GM21529 (cell line): ENCODE results near the gene WDR7.
A peak's percentile ranks its signal among the peaks of the same experiment; 100 is the strongest.

Experiments used
- ATAC-seq: cut with Tn5 transposase; IDR thresholded peaks from one replicate; pipeline ENCODE4 v1.9.1; 2021; ENCODE audit not compliant: unreplicated experiment

Gene WDR7

DNA sequence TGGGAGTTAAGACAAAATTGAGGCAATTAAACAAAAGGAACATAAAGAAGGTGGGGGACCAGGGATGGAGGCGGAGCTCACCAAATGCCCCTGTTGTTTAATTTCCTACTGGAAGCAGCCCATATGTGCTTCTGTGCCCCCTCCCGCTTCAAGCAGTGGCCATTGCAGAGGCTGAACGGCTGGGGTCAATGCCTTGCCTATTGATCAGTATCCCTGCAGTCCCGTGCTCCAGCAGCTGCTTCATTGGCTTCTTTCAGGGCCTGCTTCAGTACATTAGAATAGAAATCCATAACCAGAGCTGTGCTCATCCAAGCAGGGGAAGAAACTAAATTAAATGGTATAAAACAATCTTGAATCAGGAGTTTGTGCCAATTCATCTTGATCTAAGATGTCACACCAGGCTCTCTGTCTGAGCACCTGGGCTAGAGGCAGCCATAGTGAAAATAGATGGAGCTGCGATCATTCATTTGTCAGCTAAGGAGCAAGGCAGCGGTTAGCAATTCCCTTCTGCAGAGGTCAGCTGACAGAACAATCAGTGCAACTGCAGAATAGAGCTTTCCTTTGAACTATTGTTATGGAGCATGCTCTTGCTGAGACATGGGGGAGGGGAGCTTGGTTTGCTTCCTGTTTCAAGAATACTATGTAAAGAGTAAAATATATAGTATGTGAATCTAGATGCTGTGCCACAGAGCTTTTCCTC lies 222.4 kb downstream of the WDR7 start:
- ATAC-seq: no peak

DNA sequence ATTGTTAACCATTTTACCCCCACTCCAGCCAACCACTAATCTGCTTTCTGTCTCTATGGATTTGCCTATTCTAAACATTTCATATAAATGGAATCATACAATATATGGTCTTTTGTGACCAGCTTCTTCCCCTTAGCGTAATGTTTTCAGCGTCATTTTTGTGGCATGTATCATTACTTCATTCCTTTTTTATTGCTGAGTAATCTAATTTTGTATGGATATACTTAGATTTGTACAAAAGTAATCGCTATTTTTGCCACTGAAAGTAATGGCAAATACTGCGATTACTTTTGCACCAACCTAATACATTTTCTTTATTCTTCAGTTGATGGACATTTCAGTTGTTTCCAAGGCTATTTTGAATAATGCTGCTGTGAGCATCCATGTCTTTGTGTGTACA lies 227.6 kb downstream of the WDR7 start:
- ATAC-seq: no peak

DNA sequence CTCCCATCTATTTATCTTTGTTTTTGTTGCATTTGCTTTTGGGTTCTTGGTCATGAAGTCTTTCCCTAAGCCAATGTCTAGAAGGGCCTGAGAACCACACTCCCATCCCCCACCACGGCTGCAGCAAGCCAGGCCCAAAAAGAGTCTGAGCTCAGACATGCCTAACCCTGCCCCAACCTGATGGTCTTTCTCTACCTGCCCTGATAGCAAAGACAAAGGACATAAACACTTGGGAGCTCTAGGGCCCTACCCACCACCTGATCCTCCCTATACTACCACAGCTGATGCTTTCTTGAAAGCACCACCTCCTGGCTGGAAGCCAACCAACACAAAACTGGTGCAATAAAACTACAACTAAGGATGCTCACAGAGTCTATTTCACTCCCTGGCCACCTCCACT lies 233.4 kb downstream of the WDR7 start:
- ATAC-seq: no peak

DNA sequence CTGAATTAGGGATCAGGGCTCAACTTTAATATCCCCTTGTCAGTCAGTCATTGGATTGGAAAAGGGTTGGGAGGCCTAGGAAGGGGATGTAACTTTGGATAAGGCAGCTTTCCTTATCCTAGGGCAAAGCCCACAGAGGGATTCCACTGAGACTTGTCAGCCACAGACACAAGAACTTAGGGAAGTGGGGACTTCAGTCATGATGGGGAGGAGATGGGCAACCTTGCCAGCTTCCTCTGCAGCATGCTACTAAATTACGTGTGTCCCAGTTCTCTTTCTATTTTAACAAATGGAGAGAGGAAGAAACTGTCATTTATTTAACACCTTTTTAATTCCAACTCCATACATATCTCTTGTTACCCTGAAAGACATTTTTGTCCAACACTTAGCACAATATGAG lies 237.8 kb downstream of the WDR7 start:
- no peak for ATAC-seq

DNA sequence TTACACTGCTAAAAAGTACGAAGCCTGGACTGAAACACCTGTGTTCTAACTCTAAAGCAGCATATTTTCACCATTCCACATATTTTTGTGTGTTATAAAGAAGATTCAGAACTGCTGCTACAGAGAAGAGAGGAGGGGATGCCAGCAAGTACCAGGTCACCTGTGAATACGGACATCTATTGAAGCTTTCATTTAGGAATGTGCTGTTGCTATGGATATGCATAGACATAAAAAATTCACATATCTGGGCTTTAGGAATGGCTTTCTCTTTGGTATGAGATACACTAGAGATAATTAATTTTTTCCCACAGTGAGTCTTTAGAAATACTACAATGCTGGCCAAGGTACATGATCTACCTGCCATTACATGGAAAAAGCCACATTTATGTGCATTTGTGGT lies 238.5 kb downstream of the WDR7 start:
- no peak for ATAC-seq

DNA sequence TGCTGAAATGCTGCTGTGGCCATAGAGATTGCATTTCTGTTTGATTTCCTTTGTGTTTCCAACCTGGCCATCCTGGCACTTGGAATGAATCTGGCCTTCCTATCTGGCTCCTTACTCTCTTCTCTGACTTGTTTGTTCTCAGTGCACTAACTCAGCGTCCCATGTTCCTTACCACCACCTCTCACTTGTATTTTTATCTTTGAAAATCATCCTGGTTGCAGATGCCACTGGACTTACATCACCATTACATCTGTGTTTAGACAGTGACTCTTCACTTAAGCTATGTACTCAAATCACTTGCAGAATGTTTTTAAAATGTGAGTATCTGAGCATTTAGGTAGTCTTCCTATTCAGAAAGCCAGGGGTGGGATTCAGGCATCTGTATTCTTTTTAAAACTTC lies 239.5 kb downstream of the WDR7 start:
- no peak for ATAC-seq

DNA sequence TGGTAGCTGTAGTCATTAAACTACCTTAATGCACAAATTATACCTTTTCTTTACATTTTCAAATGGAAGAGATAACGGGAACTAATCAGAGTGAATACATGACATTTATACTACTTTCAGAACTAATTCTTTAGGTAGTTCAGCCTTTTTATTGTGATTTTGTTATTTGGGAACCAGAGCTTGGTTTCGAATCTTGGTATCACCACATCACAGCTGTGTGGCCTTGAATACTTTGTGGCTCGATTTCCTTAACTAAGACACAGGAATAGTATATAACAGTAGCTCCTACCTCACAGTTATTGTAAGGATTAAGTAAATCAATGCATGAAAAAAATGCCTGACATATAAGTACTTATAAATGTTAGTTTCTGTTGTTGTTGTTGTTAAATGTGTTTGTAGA lies 240.0 kb downstream of the WDR7 start:
- ATAC-seq: no peak

DNA sequence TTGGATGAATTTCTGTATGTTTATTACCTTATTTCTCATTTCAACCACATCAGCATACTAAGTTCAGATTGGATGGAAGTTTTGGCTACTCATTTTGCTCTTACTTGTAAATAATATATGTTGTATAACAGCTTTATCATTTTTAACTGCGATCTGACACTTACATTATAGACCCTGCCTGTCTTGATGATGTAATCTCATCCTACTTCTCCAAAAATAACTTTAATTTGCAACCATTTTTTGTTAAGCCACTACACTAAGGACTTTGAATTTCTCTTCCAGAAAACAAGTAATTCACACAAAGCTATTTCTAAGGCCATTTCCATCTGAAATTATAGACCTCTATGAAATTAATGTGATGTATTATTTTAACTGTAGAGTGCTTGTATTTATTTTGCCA lies 240.7 kb downstream of the WDR7 start:
- no peak for ATAC-seq

DNA sequence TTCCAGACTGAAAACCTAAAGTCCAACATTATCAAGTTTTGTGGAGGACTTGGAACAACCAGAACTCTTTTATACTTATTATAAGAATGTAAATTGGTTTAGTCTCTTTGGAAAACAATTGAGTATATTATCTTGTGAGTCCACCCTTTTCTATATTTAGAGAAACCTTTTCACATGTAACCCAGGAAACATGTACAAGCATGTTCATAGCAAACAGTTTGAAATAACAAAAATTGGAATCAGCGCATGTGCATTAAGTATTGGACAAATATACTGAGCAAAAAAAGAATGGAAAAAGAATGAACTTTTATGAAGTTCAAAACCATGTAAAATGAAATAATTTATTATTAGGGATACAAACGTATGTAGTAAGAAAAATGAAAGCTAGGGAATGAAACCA lies 246.0 kb downstream of the WDR7 start:
- ATAC-seq: no peak

DNA sequence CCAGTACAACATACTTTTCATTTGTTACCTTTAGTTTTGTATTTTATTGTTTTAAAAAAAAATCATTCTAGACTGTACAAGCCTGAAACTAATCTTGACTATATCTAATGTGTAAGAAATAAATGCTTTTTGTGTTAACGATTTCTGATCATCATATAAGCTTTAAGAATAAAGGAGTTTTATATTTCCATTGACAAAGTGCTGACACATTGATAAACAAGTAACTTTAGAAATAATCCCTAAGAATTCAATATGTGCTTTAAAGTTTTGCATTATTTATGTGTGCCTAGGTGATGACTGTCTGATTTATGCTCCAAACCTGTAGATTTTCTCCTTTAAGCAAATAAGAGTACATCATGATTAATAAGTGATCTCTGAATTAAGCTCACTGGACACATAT lies 248.5 kb downstream of the WDR7 start:
- ATAC-seq: no peak

DNA sequence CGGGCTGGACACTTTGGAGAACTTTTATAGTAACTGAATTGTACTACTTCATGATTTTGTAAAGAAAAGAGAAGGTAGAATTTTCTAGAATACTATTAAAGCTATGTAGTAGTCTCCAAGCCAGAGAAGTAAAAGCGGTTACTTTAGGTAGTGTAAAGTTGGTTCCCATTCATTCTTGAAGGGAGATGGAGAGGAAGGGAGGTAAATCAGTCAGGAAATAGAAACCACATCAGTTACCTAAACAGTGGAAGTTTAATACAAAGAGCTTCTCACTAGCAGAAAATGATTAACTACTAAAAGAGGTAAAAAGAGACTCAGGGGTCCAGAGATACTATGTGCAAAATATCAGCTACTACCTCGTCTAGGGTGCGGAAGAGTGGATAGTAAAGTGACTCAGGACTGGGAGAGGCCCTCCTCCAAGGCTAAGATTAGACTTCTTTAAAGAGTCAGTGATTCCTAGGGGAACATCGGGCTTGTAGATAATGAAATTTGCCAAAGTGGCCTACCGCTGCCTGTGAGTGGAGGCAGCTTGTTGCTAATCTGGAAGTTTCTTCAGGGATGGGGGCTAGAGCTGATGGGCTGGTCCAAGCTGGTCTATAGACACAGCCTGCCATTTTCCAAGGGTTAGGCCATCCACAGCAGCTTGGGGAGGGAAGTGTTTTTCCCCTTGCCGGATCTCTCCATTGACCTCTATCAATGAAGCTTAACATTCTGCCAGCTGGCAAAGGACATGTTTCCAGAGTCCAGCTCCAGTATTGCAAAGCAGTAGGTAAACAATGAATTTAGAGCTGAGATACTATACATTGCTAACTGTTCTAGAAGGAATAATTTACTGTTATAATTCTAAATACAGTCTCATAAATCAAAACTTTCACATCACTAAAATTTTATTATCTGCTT lies 249.3 kb downstream of the WDR7 start:
- ATAC-seq: no peak

DNA sequence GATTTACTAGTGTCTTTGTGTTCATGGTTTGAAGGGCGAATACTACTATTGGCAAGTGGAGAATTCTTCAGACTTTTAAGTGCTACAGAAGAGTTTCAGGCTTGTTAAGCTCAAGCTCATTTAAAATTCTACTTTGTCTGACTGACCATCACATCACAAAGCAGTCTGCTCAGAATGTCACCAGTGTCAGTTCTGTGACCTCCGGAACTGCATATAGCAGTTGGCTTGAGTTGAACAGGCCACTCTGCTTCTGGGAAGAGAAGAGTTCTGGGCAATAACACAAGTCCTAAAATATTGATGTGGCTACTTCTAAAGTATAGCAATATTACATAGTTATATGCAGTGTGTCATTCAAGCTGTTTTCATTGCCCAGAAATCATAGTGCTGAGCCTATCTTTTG lies 250.8 kb downstream of the WDR7 start:
- ATAC-seq: no peak

DNA sequence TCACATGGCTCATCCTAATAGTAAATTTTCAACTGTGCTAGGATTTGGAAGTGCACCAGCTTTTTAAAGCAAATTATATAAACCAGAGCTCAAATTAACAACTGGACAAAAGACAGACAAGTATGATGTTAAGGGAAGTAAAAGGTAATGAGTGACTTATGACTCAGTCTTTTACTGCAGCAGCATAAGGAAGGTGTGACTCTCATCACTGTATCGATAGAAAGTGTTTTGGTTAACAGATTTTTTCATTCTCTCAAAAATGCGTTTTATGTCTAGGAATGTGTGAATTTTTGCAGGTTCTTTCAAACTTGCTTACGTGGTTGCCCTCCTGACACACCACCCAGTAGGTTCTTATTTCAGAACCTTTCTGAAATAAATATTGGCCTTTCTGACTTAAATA lies 251.5 kb downstream of the WDR7 start:
- ATAC-seq: no peak

DNA sequence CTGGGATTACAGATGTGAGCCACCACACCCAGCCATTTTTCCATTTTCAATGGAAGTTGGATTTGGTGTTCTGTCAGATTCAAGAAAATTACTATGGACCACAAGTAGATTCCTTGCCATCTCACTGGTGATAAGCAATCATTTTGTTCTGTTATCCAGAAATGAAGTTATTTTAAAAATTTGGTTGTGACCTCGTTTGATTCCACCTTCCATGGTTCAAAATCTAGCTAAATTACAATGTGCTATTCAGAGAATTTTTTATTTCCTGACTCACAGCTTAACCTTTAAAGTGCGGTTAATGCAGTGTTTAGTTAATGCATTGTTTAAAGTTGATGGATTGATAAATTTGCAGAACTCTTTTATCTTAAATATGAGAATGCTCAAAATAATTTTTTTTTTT lies 252.5 kb downstream of the WDR7 start:
- ATAC-seq: no peak

DNA sequence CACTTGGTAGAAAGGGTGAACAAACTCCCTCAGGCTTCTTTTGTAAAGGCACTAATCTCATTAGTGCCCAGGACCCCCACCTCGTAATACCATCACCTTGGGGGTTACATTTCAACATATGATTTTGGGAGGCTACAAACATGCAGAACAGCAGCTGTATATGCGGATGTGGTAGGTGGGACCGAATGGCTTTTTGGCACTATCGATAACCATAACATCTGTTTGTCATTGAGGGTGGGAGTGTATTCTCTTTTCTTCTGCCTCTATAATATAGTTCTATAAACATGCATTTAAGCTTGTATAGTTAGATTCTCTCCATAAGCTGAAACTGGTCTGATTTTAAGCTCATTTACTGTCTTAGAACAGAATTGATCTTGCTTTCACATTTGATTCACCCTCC lies 256.6 kb downstream of the WDR7 start:
- no peak for ATAC-seq

DNA sequence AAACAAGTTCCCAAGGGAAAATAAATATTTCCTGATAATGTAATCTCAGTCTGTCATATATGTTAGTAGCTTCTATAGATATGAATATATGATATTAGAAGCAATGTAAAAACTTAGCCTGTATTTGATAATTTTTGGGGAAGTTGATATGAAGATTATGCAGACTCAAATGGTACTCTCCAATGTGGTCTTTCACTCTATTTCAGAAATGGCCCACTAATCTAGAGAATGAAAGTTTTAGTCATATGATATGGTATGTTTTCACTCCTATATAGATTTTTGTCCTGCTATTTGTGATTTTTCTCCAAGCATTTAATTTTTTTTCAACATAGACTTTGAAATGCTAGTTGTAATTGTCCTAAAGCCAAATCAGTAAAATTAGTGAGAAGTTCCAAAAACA lies 259.1 kb downstream of the WDR7 start:
- ATAC-seq: no peak

DNA sequence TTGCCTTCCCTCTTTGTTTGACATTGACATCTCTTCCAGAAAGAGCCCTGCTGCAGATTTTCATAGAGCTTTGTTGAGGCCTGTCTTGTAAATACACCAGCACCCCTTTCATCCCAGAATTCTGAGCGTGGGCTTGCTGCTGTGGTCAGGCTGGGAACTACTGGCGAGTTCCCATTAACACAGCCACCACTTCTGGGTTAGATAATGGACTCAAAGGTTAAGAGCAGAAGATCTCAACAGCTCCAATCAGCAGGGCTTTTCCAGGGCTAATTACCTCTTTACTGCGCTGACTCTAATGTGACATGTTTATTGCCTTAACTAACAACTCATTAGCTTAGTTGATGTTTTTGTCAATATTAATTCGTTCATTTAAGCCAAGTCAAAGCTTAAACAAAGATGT lies 259.8 kb downstream of the WDR7 start:
- ATAC-seq: no peak

DNA sequence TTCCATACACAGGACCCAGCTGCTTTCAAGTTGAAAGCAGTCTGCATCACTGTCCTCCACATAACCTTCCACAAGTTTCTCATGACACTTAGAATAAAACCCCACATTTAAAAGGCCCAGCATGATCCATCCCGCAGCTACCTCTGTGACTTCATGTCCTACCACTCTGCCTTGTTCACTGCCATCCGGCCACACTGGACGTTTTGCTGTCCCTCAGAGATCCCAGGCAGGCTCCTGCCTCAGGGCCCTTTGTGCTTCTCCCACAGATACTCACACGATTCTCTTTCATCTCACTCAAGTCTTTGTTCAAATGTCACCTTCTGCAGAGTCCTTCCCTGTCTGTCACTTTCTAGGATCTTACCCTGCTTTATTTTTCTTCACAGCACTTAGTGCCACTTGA lies 262.8 kb downstream of the WDR7 start:
- ATAC-seq: no peak

DNA sequence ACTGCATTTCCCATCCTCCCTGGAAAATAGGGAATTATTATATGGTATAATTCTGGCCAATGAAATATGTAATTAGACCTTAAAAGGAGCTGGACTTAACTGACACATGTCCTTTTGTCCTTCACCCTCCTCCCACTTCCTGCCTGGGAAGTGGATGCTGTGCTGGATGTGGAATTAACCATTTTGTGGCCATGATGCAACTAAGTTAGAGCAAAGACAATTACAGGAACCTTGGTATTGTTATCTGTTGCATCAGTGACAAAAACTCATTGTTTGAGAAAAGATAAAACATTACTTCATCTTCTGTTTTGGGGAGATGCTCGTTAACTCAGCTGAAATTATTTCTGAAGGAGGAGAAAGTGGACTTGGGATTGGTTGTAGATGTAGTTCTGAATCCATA lies 268.0 kb downstream of the WDR7 start:
- ATAC-seq: no peak

DNA sequence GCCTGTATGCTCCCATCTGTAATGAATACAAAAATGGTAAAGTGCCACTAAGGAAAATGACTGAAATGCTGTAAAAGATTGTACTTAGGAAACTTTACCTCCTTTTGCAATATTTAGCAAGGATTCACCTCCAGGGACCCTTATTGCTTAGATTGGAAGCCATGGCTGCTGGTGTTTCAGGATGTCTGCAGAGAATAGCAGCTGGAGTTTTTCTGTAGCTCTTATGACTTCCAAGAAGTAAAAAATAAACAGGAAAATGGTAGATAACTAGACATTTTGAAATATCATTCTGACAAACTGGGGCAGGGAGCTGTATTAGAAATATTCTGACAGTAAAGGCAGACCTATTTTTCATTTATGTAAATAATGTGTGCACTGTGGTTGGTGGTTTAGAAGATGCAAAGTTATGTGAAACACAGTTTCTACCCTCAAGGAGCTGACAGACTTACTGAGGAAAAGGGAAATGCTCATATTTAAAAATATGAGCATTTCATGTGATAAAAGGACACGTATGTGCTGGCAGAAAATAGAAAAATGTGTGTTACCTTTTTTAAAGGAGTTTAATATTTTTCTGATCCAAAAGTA lies 270.8 kb downstream of the WDR7 start:
- peak; percentile 76 for ATAC-seq

DNA sequence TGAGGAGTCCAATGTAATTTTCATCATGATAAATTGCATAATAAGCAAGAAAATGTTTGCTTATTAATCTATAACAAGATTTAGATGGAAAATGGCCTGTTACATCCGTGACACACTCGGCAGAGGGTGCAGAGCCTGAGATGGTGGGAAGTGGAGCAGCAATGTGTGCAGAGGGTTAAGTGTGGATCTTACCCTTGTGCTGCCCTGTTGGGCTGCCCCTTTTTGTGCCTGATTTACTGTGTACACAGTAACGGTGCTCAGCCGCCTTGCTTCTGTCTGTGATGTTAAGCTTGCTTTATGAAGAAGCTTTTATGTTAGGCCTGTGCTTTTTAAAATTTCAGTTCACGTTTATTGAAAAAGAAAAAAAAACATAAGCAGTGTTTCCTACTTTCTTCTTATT lies 275.6 kb downstream of the WDR7 start:
- ATAC-seq: no peak

DNA sequence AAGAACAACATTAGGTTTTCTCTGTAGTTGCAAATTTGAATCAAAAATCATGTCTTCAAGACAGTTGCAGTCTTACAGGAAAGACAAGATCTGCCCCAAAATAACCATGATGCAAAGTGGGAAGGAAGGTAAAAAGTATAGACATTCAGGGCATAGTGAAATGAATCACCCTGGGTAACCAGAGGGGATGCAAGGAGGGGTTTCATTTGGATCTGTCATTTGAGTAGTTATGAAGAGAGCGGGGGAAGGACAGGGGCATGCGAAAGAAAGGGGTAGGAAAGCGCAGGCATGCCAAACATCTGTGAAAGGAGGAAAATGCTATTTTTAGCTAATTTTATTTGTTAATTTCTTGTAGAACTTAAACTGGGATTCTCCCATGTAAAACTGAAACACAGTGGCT lies 276.6 kb downstream of the WDR7 start:
- ATAC-seq: no peak
